Effector memory CD8-positive, alpha-beta T cell (primary cell): ENCODE data around the gene SDF4.
A peak's percentile ranks its signal among the peaks of the same experiment; 100 is the strongest.

Experiments used
- ATAC-seq: fragments of 150-1000 bp; cut with Tn5 transposase; replicated peaks from 2 replicates; pipeline ENCODE4 v1.10.0; 2021; ENCODE audit warnings: mild to moderate bottlenecking, moderate library complexity
- DNase-seq, 3 experiments: peaks; one replicate each; pipeline ENCODE4 v3.0.0; 2021
- H3K27ac Mint-ChIP-seq, 2 donors: one replicate each; pipeline ENCODE4 v1.8.0; 2022; ENCODE audit warnings: mild to moderate bottlenecking in 2 of 2, mixed read lengths in 2 of 2, moderate library complexity in 2 of 2
- H3K27me3 Mint-ChIP-seq, 2 donors: one replicate each; pipeline ENCODE4 v1.8.0; 2022; ENCODE audit warnings: mixed read lengths in 2 of 2
- H3K36me3 Mint-ChIP-seq: one replicate; pipeline ENCODE4 v1.8.0; 2022; ENCODE audit warnings: mild to moderate bottlenecking, moderate library complexity, mixed read lengths; ENCODE audit not compliant: insufficient read depth
- H3K4me1 Mint-ChIP-seq, 2 donors: one replicate each; pipeline ENCODE4 v1.8.0; 2022; ENCODE audit warnings: low read depth in 2 of 2, mixed read lengths in 2 of 2
- H3K4me3 Mint-ChIP-seq, 2 donors: one replicate each; pipeline ENCODE4 v1.8.0; 2022; ENCODE audit warnings: mild to moderate bottlenecking in 2 of 2, mixed read lengths in 2 of 2, moderate library complexity in 2 of 2
- H3K9me3 Mint-ChIP-seq, 2 donors: one replicate each; pipeline ENCODE4 v1.8.0; 2022; ENCODE audit warnings: mixed read lengths in 2 of 2

SDF4 gene

GRCh38 chr1:1204425-1204920, 27.3 kb downstream of the SDF4 start:
- Mint-ChIP-seq H3K27me3 (no peaks in the 10 kb centered on the region), H3K27ac (no peak overlapping the region), H3K36me3 (peaks cover 18% of the 10 kb centered on the region), H3K9me3 (no peaks in the 10 kb centered on the region), H3K4me1 (peaks cover 17 to 18% of the 10 kb centered on the region in 2 donors), H3K4me3 (no peak overlapping the region)
- ATAC-seq = no peak
- no peak for DNase-seq

- no peaks in the 10 kb centered on the region for H3K9me3 Mint-ChIP-seq
- no peaks in the 10 kb centered on the region for H3K27me3 Mint-ChIP-seq
- ATAC-seq (no peak), DNase-seq (no peak)
- H3K4me3 Mint-ChIP-seq = no peak overlapping the region
- H3K36me3 Mint-ChIP-seq = peaks cover 16% of the 10 kb centered on the region
- no peak overlapping the region for H3K27ac Mint-ChIP-seq
- H3K4me1 Mint-ChIP-seq = peaks cover 13 to 14% of the 10 kb centered on the region in 2 donors
Measured at GRCh38 chr1:1203561-1204424, 28.0 kb downstream of the SDF4 start.

- ATAC-seq (no peak), DNase-seq (no peak)
- Mint-ChIP-seq H3K27me3 (no peaks in the 10 kb centered on the region), H3K4me1 (peaks cover 8 to 9% of the 10 kb centered on the region in 2 donors), H3K9me3 (no peaks in the 10 kb centered on the region), H3K36me3 (peaks cover 12% of the 10 kb centered on the region), H3K4me3 (no peak overlapping the region), H3K27ac (no peak overlapping the region)
Measured at GRCh38 chr1:1202831-1203560, 28.8 kb downstream of the SDF4 start.

DNA sequence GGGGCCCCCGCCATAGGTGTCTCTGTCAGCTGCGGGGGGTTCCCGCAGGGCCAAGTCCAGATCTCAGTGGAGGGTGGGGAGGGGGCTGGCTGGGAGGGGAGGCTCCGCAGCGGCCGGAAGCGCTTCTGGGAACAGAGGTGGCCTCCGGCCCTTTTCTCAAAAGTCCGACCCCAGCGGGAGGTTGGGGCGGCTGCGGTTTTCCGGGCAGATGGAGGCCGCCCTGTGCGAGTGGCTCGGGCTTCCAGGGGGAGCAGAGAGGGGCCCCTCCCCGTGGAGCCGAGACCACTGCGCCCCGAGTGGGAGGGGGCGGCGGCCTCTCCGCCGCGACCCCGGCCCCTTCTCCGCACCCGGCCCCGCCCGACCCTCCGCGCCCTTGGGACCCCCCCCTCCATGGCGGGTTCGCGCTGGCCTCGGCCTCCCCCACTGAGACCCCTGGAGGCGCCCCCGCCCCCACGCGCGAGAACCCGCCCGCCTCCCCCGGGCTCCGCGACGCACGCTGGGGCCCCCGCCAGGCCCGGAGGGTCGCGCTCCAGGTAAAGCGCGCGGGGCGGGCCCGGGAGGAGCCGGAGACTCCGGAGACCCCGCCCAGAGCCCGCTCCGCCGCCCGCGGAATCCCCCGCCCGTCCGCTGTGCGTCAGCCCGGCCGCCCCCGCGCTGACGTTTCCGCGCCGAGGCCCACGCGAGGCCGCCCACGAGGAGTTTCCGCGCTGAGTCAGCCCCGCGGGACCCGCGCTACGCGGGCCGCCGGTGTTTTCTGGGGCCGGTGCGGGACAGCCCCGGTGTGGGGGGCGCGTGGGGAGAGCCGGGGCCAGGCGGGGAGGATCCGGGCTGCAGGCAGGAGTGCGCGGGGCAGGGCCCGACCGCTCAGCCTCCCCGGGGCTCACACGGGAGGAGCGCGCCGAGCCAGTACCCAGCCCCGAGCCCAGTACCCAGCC, 30.7 kb downstream of the SDF4 start:
- H3K4me3 Mint-ChIP-seq = peak overlapping the region; percentile 45 to 60
- peaks cover 13% of the 10 kb centered on the region for H3K36me3 Mint-ChIP-seq
- ATAC-seq = peak; percentile 84
- peaks cover 5 to 6% of the 10 kb centered on the region in 2 donors for H3K4me1 Mint-ChIP-seq
- H3K9me3 Mint-ChIP-seq = no peaks in the 10 kb centered on the region
- H3K27me3 Mint-ChIP-seq = no peaks in the 10 kb centered on the region
- DNase-seq = peak; percentile 79 to 87 (median 83)
- H3K27ac Mint-ChIP-seq = peak overlapping the region; percentile 76 to 86

- Mint-ChIP-seq H3K4me3 (peak overlapping the region; percentile 45 to 60), H3K9me3 (no peaks in the 10 kb centered on the region), H3K36me3 (peaks cover 16% of the 10 kb centered on the region), H3K27ac (peak overlapping the region; percentile 76 to 86), H3K27me3 (no peaks in the 10 kb centered on the region), H3K4me1 (peaks cover 2 to 5% of the 10 kb centered on the region in 2 donors)
- no peak for DNase-seq
- no peak for ATAC-seq
Measured at GRCh38 chr1:1199961-1200875, 31.6 kb downstream of the SDF4 start.

DNA sequence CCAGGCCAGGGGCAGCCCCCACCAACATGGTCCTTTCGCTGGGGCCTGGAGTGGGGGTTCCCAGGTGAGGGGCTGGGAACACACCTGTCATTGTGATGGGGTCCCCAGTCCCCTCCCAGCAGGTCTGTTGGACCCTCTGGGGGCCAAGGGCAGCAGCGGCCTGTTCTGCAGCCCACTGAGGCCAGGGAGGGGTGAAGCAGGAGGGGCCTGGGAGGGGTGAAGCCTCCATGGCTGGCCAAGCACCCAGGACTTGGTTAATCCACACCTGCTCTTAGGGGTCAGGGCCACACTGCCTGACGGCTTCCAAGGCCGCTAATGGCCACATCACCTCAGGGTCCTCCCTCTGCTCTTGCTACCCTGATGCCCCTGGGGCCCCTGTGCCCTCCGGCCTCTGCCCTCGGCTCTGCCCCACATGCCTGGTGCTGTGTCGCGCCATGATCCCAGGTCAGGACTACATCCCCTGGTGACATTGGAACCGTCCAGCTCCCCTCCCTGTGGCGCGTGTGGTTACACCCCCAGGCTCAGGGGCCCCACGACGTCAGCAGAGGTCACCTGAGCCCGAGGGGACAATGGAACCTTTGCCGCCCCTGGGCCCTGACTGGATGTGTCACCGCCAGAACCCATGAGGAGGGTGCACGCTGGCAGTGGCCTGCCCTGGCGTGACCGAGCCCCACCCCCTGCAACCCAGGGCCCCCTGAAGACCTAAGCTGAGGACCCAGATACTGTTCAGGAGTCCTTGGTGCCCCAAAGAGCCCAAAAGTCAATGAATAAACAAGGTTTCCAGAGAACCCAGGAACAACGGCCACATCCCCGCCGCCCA, 32.5 kb downstream of the SDF4 start:
- no peaks in the 10 kb centered on the region for H3K9me3 Mint-ChIP-seq
- ATAC-seq = no peak

GRCh38 chr1:1198423-1199140, 33.2 kb downstream of the SDF4 start:
- peaks cover 2 to 5% of the 10 kb centered on the region in 2 donors for H3K4me1 Mint-ChIP-seq
- peaks cover 16% of the 10 kb centered on the region for H3K36me3 Mint-ChIP-seq
- ATAC-seq (no peak), DNase-seq (no peak)
- H3K27me3 Mint-ChIP-seq = no peaks in the 10 kb centered on the region
- no peak overlapping the region for H3K4me3 Mint-ChIP-seq
- H3K27ac Mint-ChIP-seq = peak overlapping the region in 1 of 2 donors; percentile 55
- no peaks in the 10 kb centered on the region for H3K9me3 Mint-ChIP-seq

More for the DNA sequence above, 32.5 kb downstream of the SDF4 start:
- Mint-ChIP-seq H3K4me1 (peaks cover 2 to 5% of the 10 kb centered on the region in 2 donors), H3K4me3 (peak overlapping the region; percentile 45 to 60), H3K27ac (peak overlapping the region; percentile 76 to 86), H3K36me3 (peaks cover 16% of the 10 kb centered on the region), H3K27me3 (no peaks in the 10 kb centered on the region)
- no peak for DNase-seq

GRCh38 chr1:1197551-1198422, 34.0 kb downstream of the SDF4 start:
- Mint-ChIP-seq H3K27ac (peak overlapping the region in 1 of 2 donors; percentile 55), H3K36me3 (peaks cover 14% of the 10 kb centered on the region), H3K4me1 (peaks cover 2 to 5% of the 10 kb centered on the region in 2 donors), H3K4me3 (no peak overlapping the region), H3K9me3 (no peaks in the 10 kb centered on the region), H3K27me3 (no peaks in the 10 kb centered on the region)
- DNase-seq (no peak), ATAC-seq (no peak)

DNA sequence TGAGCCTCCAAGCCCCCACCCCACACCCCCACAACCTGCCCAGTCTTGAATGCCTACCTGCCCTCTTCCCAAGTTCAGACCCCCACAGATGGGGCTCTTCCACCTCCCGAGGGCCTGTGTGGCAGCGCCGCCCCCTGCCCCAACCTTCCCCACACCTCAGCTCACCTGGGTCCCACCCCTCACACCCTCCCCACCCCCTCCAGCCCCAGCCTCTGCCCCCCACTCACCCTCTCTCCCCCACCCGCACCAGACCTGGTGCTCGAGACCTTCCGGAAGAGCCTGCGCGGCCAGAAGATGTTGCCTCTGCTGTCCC, 34.7 kb downstream of the SDF4 start:
- Mint-ChIP-seq H3K4me3 (no peak overlapping the region), H3K27me3 (no peaks in the 10 kb centered on the region), H3K4me1 (peaks cover 2 to 5% of the 10 kb centered on the region in 2 donors), H3K36me3 (peaks cover 15% of the 10 kb centered on the region), H3K27ac (no peak overlapping the region), H3K9me3 (no peaks in the 10 kb centered on the region)
- DNase-seq = no peak
- no peak for ATAC-seq

DNA sequence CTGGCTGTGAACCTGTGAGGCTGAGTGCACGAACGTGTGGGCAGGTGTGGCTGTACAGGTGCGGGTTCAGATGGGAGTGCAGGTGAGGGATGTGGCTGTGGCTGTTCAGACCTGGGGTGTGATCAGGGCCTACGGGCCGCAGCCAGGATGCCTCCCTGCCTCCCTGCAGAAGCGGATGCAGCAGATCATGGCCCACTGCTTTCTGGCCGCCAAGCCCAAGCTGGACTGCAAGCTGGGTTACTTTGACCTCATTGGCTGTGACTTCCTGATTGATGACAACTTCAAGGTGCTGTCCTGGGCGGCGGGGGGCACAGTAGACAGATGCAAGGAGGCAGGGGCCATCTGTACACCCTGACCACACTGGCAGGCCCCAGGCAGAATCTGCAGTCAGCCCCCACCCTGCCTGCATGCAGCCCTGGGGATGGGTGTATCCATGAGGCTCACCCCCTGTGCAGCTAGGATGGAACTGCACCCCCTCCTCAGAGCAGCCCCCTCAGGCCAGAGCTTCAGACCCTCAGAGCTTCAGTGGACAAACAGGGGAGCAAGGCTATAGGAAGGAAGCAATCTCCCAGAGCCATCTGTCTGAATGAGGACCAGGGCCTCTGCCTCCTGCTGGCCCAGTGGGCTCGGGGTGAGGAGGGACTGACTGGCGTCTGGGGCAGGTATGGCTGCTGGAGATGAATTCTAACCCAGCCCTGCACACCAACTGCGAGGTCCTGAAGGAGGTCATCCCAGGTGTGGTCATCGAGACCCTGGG, 35.2 kb downstream of the SDF4 start:
- peaks cover 17% of the 10 kb centered on the region for H3K36me3 Mint-ChIP-seq
- DNase-seq = no peak
- no peak for ATAC-seq
- peaks cover 2 to 5% of the 10 kb centered on the region in 2 donors for H3K4me1 Mint-ChIP-seq
- no peaks in the 10 kb centered on the region for H3K27me3 Mint-ChIP-seq
- no peaks in the 10 kb centered on the region for H3K9me3 Mint-ChIP-seq
- no peak overlapping the region for H3K27ac Mint-ChIP-seq
- no peak overlapping the region for H3K4me3 Mint-ChIP-seq
